ENCODE data around the gene MRPS22. TPM values are rescaled to one million over a fixed set of nuclear protein-coding genes. Genes with fewer than 3 reads are reported as not detected.
A peak's percentile ranks its signal among the peaks of the same experiment; 100 is the strongest.

MRPS22 gene
- total and polyA plus RNA-seq, 9 of the 15 experiments (the other 6 are each of a cell fraction or from before 2014, with no cell fraction given): 148 to 397 (median 229) TPM

GRCh38 chr3:139389552-139390368 lies 45.9 kb downstream of the MRPS22 start, which contains the start of gene COPB2 (continued):
- TF ChIP-seq ZNF311 (CRISPR knock-in tag; IDR thresholded peaks at IDR 0.05) (no peak), RUNX1 (IDR thresholded peaks at IDR 0.05; ENCODE audit: low read depth) (no peak), TAF7 (tag; IDR thresholded peaks at IDR 0.05) (peak; percentile 22; the same call in 1 of the 2 replicates), ZMIZ1 (IDR thresholded peaks at IDR 0.05; ENCODE audit: low read depth in 2 of 2, low read length in 2 of 2) (no peak), TEAD2 (tag; IDR thresholded peaks at IDR 0.05) (no peak), BRD9 (IDR thresholded peaks at IDR 0.05; ENCODE audit: low read depth, partially characterized antibody) (no peak), ZNF165 (CRISPR knock-in tag; IDR thresholded peaks at IDR 0.05; ENCODE audit: borderline replicate concordance) (no peak), PHF21A (IDR thresholded peaks at IDR 0.05; ENCODE audit: borderline replicate concordance, low read depth) (no peak), PATZ1 (CRISPR knock-in tag; IDR thresholded peaks at IDR 0.05; ENCODE audit: borderline replicate concordance) (no peak), ZNF830 (CRISPR knock-in tag; IDR thresholded peaks at IDR 0.05) (no peak), EWSR1 (IDR thresholded peaks at IDR 0.05; ENCODE audit: borderline replicate concordance, low read depth, partially characterized antibody) (no peak), ZNF395 (CRISPR knock-in tag; IDR thresholded peaks at IDR 0.05) (no peak), POLR2H (tag; IDR thresholded peaks at IDR 0.05; ENCODE audit: low read depth) (no peak), ZKSCAN3 (CRISPR knock-in tag; IDR thresholded peaks at IDR 0.05) (no peak), CREM (IDR thresholded peaks at IDR 0.05; ENCODE audit: low read depth) (peak; percentile 92), ETS2 (tag; IDR thresholded peaks at IDR 0.05; ENCODE audit: borderline replicate concordance, poor library complexity, severe bottlenecking) (no peak), ZNF668 (CRISPR knock-in tag; IDR thresholded peaks at IDR 0.05) (no peak), ZNF589 (CRISPR knock-in tag; IDR thresholded peaks at IDR 0.05; ENCODE audit: low read depth) (no peak)
